Activated CD4-positive, alpha-beta T cell treated with anti-CD3 and anti-CD28 coated beads for 24 hours (primary cell): ENCODE measurements around the gene BTBD6.
"Not testable (repeated sequence)": the region's sequence is repeated elsewhere in the genome, so short reads cannot be mapped to it uniquely, and the experiment has no call there.

ENCODE experiments used
- DNase-seq, 2 donors: peaks; one replicate each; pipeline ENCODE4 v3.0.0-alpha.2; 2020; ENCODE audit warnings: low read depth in 2 of 2

The BTBD6 gene

DNA sequence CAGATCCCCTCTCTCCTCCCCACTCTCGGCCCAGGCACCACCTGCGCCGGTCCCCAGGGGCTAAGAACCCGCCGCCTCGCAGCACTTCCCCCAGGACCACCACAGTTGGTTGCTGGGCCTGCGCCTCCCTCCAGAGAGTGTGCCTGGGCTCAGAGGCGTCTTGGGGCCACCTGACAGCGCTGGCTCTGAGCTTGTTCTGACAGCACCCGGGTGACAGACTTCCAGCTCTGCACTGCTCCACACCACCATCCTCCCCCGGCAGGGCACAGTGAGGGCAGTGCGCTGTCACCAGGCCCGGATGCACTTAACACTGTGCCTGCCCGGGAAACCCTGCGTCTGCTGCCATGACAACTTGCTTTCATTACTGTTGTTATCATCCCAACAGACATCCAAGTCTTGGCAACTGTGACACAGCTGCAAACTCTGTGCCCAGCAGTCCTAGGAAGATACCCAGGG, 45.8 kb downstream of the BTBD6 start:
- DNase-seq: no peak

DNA sequence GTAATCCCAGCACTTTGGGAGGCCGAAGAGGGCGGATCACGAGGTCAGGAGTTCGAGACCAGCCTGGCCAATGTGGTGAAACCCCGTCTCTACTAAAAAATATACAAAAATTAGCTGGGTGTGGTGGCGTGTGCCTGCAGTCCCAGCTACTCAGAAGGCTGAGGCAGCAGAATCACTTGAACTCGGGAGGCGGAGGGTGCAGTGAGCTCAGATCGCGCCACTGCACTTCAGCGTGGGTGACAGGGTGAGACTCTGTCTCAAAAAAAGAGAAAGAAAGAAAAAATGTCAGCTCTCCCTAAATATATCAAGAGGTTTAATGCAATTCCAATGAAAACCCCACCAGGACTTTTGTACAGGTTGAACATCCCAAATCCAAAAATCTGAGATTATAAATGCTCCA, 49.0 kb downstream of the BTBD6 start:
- DNase-seq: not testable (repeated sequence)

DNA sequence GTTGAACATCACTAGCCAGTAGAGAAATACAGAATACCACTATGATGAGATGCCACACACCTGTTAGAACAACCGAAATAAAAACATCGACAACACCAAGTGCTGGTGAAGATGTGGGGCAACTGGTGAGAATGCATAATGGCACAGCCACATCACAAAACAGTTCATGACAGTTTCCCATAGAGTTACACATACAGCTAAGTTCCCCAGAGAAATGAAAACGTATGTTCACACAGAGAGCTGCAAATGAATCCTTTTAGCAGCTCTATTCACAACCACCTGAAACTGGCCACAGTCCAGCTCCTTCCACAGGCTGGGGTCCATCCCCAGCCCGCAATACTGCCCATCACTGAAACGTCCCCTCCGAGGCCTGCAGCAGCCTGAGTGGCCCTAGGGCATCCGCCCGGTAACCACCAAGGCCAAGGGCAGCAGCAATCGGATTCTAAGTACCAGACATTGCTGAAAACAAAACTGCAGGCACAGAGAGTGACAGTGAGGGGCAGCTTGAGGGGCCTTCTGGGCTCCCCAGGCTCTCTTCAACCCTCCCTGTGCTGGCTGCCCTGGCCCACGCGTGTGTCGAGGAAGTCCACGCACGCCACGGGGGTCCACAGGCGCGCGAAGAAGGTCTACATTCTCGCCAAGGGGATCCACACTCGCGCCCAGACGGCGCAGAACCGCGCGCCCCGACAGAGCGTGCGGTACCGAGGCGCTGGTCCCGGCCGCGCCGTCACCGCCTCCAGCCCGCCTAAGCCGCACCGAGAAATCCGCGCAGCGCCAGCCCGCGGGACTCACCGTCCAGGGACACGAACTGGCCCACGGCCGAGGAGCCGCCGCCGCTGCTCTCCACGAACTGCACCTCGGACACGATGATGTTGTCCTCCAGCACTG, 51.6 kb downstream of the BTBD6 start:
- no peak for DNase-seq
